GM10266 (cell line): ENCODE results near the gene EDAR.

Source experiments
- DNase-seq: peaks from one replicate; pipeline ENCODE4 v3.0.0; 2012; ENCODE audit errors: extremely low spot score
- CTCF ChIP-seq: IDR thresholded peaks from 2 replicates; pipeline ENCODE4 v1.5.1; 2012; ENCODE audit warnings: mild to moderate bottlenecking, low read depth; ENCODE audit not compliant: control insufficient read depth, insufficient read depth; ENCODE audit errors: missing control alignments

EDAR gene

GRCh38 chr2:108935271-108935741, 53.7 kb downstream of the EDAR start:
- no peak for TF ChIP-seq CTCF
- DNase-seq, result no peak

GRCh38 chr2:108934583-108935245, 54.3 kb downstream of the EDAR start:
- no peak for DNase-seq
- no peak for TF ChIP-seq CTCF

GRCh38 chr2:108934151-108934550, 54.9 kb downstream of the EDAR start:
- no peak for TF ChIP-seq CTCF
- no peak for DNase-seq

GRCh38 chr2:108933691-108934117, 55.3 kb downstream of the EDAR start:
- no peak for DNase-seq
- TF ChIP-seq CTCF, result no peak

GRCh38 chr2:108932736-108933332, 56.2 kb downstream of the EDAR start:
- DNase-seq, result no peak
- TF ChIP-seq CTCF, result no peak

- no peak for TF ChIP-seq CTCF
- no peak for DNase-seq
These were observed 57.6 kb downstream of the EDAR start for GRCh38 chr2:108931372-108931771.

- DNase-seq, result no peak
- TF ChIP-seq CTCF, result no peak
These were observed 59.1 kb downstream of the EDAR start for GRCh38 chr2:108929807-108930425.
